ENCODE measurements around the gene POPDC3.

DNA sequence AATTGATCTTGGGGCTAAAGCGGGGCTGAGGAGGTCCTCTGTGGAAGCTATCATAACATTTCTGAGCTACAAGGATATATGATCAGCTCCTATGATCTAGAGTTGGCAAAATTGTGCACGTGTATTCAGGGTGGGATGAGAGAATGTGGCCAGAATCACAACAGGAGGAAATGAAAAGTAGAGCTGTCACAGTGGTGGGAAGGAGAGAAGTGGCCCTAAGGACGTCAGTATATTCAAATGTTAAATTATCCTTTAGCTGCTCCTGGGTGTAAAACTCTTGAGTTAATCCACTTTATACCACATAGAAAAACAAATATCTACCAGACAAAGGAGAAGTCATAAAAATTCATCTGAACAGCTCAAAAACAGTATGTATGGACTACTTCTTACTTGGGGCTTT, 14.8 kb upstream of the POPDC3 start:
- TF ChIP-seq EZH2 (IDR thresholded peaks at IDR 0.05; ENCODE audit: borderline replicate concordance, low read depth, low read length, severe bottlenecking), result no peak
- TF ChIP-seq, protein P1, sequence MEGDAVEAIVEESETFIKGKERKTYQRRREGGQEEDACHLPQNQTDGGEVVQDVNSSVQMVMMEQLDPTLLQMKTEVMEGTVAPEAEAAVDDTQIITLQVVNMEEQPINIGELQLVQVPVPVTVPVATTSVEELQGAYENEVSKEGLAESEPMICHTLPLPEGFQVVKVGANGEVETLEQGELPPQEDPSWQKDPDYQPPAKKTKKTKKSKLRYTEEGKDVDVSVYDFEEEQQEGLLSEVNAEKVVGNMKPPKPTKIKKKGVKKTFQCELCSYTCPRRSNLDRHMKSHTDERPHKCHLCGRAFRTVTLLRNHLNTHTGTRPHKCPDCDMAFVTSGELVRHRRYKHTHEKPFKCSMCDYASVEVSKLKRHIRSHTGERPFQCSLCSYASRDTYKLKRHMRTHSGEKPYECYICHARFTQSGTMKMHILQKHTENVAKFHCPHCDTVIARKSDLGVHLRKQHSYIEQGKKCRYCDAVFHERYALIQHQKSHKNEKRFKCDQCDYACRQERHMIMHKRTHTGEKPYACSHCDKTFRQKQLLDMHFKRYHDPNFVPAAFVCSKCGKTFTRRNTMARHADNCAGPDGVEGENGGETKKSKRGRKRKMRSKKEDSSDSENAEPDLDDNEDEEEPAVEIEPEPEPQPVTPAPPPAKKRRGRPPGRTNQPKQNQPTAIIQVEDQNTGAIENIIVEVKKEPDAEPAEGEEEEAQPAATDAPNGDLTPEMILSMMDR (IDR thresholded peaks at IDR 0.05; ENCODE audit: borderline replicate concordance, extremely low read depth, low read length, poor library complexity, severe bottlenecking), result no peak
